Measurements from ENCODE around the gene ZNF442. TPM values are rescaled to one million over a fixed set of nuclear protein-coding genes. Genes with fewer than 3 reads are reported as not detected.
"Not testable (repeated sequence)": the region's sequence is repeated elsewhere in the genome, so short reads cannot be mapped to it uniquely, and the experiment has no call there.

Gene ZNF442
- total and polyA plus RNA-seq, 2 experiments from 2014 or later: 0.71 to 3.6 TPM

- in situ Hi-C loops (cut with MboI): no loop called here
- no peak overlapping the region for H3K4me3 ChIP-seq
Observed at GRCh38 chr19:12325690-12326089, 39.8 kb downstream of the ZNF442 start.

GRCh38 chr19:12318782-12319413, 46.6 kb downstream of the ZNF442 start:
- H4K20me1 ChIP-seq (ENCODE audit: insufficient read depth): no peaks in the 10 kb centered on the region
- no peaks in the 10 kb centered on the region for H3K4me1 ChIP-seq (ENCODE audit: insufficient read depth)
- no peaks in the 10 kb centered on the region for H3K9me2 ChIP-seq (ENCODE audit: insufficient read depth)
- H3K4me2 ChIP-seq (ENCODE audit: unreplicated experiment): no peak overlapping the region
- no peak for DNase-seq
- no peaks in the 10 kb centered on the region for H3F3A ChIP-seq (ENCODE audit: insufficient read depth)
- in situ Hi-C loops (cut with MboI): no loop called here
- WGBS, 2 experiments (ENCODE audit: low coverage in 1 of 2, low lambda C conversion rate in 2 of 2, missing lambda C conversion rate in 2 of 2): 92 to 94% methylated on average over 13 of the region's 13 CpGs
- H2AFZ ChIP-seq: no peak overlapping the region
- no peak overlapping the region for H3K27ac ChIP-seq
- H3K27me3 ChIP-seq (replicated peaks; ENCODE audit: insufficient read depth): no peaks in the 10 kb centered on the region
- no peak overlapping the region for H3K4me3 ChIP-seq
- no peak for TF ChIP-seq EZH2phosphoT487 (IDR thresholded peaks at IDR 0.05; ENCODE audit: insufficient read depth, low read depth)
- TF ChIP-seq EZH2 (IDR thresholded peaks at IDR 0.05; ENCODE audit: insufficient read depth, poor library complexity, severe bottlenecking): no peak
- H3K9ac ChIP-seq: no peak overlapping the region
- no peaks in the 10 kb centered on the region for H3K9me3 ChIP-seq (ENCODE audit: low read depth)
- H3K36me3 ChIP-seq (ENCODE audit: low read depth): peaks cover 47% of the 10 kb centered on the region
- H3K79me2 ChIP-seq (ENCODE audit: insufficient read depth): 0 out of 2 replicates have a peak, but pooled peaks cover under 1% of the 10 kb centered on the region

More at GRCh38 chr19:12325690-12326089, 39.8 kb downstream of the ZNF442 start:
- peaks cover 18% of the 10 kb centered on the region; the same call in 1 of the 2 replicates for H3K36me3 ChIP-seq (ENCODE audit: low read depth)
- no peaks in the 10 kb centered on the region for H4K20me1 ChIP-seq (ENCODE audit: insufficient read depth)
- no peak overlapping the region for H2AFZ ChIP-seq
- no peak overlapping the region for H3K9ac ChIP-seq
- no peak for DNase-seq
- no peaks in the 10 kb centered on the region for H3K9me3 ChIP-seq (ENCODE audit: low read depth)
- no peak overlapping the region for H3K27ac ChIP-seq
- TF ChIP-seq EZH2phosphoT487 (IDR thresholded peaks at IDR 0.05; ENCODE audit: insufficient read depth, low read depth) (no peak), EZH2 (IDR thresholded peaks at IDR 0.05; ENCODE audit: insufficient read depth, poor library complexity, severe bottlenecking) (no peak)
- peaks cover 3% of the 10 kb centered on the region; the same call in 1 of the 2 replicates for H3F3A ChIP-seq (ENCODE audit: insufficient read depth)
- H3K27me3 ChIP-seq (replicated peaks; ENCODE audit: insufficient read depth): no peaks in the 10 kb centered on the region
- no peak overlapping the region for H3K4me2 ChIP-seq (ENCODE audit: unreplicated experiment)
- H3K9me2 ChIP-seq (ENCODE audit: insufficient read depth): no peaks in the 10 kb centered on the region
- peaks cover 49% of the 10 kb centered on the region for H3K79me2 ChIP-seq (ENCODE audit: insufficient read depth)
- no peaks in the 10 kb centered on the region for H3K4me1 ChIP-seq (ENCODE audit: insufficient read depth)

- H3K4me2 ChIP-seq (ENCODE audit: unreplicated experiment): no peak overlapping the region
- H3F3A ChIP-seq (ENCODE audit: insufficient read depth): no peaks in the 10 kb centered on the region
- H3K9ac ChIP-seq: no peak overlapping the region
- H3K9me3 ChIP-seq (ENCODE audit: low read depth): no peaks in the 10 kb centered on the region
- no peaks in the 10 kb centered on the region for H3K9me2 ChIP-seq (ENCODE audit: insufficient read depth)
- no peaks in the 10 kb centered on the region for H4K20me1 ChIP-seq (ENCODE audit: insufficient read depth)
- DNase-seq: no peak
- WGBS, 2 experiments (ENCODE audit: low coverage in 1 of 2, low lambda C conversion rate in 2 of 2, missing lambda C conversion rate in 2 of 2): 85 to 90% methylated on average over 7 of the region's 7 CpGs
- no peak overlapping the region for H3K4me3 ChIP-seq
- H2AFZ ChIP-seq: no peak overlapping the region
- no peak for TF ChIP-seq EZH2 (IDR thresholded peaks at IDR 0.05; ENCODE audit: insufficient read depth, poor library complexity, severe bottlenecking)
- no peak for TF ChIP-seq EZH2phosphoT487 (IDR thresholded peaks at IDR 0.05; ENCODE audit: insufficient read depth, low read depth)
- in situ Hi-C loops (cut with MboI): no loop called here
- peaks cover 18% of the 10 kb centered on the region for H3K36me3 ChIP-seq (ENCODE audit: low read depth)
- H3K79me2 ChIP-seq (ENCODE audit: insufficient read depth): no peaks in the 10 kb centered on the region
- no peaks in the 10 kb centered on the region for H3K4me1 ChIP-seq (ENCODE audit: insufficient read depth)
- H3K27me3 ChIP-seq (replicated peaks; ENCODE audit: insufficient read depth): no peaks in the 10 kb centered on the region
- no peak overlapping the region for H3K27ac ChIP-seq
Observed at GRCh38 chr19:12314553-12314952, 50.9 kb downstream of the ZNF442 start.

GRCh38 chr19:12308891-12309290, 56.6 kb downstream of the ZNF442 start:
- H4K20me1 ChIP-seq (ENCODE audit: insufficient read depth); H3K9me3 ChIP-seq (ENCODE audit: low read depth); in situ Hi-C loops (cut with MboI); H3K79me2 ChIP-seq (ENCODE audit: insufficient read depth); H3K36me3 ChIP-seq (ENCODE audit: low read depth); H2AFZ ChIP-seq; H3K4me1 ChIP-seq (ENCODE audit: insufficient read depth); H3K27me3 ChIP-seq (replicated peaks; ENCODE audit: insufficient read depth); H3K27ac ChIP-seq; H3K9me2 ChIP-seq (ENCODE audit: insufficient read depth); H3K4me3 ChIP-seq; H3K9ac ChIP-seq; H3F3A ChIP-seq (ENCODE audit: insufficient read depth); DNase-seq; H3K4me2 ChIP-seq (ENCODE audit: unreplicated experiment): not testable (repeated sequence)
- WGBS, 2 experiments (ENCODE audit: low coverage in 1 of 2, low lambda C conversion rate in 2 of 2, missing lambda C conversion rate in 2 of 2): 91 to 93% methylated on average over 12 of the region's 12 CpGs

Small RNA genes lying within 50 kb of the gene (small RNA-seq; reads per million reads assigned to genes)
- not detected for gene RPS29P23 (ENCODE audit: low read depth, low replicate concordance)

Other genes with a start within 250 kb of the ZNF442 start
- 5.5 and 5.9 TPM in 2 replicates for gene ZNF20, start 225.3 kb downstream of the ZNF442 start, total RNA-seq (2014; rRNA removed; shearing (Covaris generic))
- gene ZNF20, start 225.3 kb downstream of the ZNF442 start, polyA plus RNA-seq (2016; fragmentation: Nextera tagmentation; extraction: Ambion mirVana): 1.3 and 2.1 TPM in 2 replicates
- gene ZNF625, start 208.9 kb downstream of the ZNF442 start, total RNA-seq (2014; rRNA removed; shearing (Covaris generic)): 3.2 and 7.2 TPM in 2 replicates
- 1.5 and 2.4 TPM in 2 replicates for gene ZNF625, start 208.9 kb downstream of the ZNF442 start, polyA plus RNA-seq (2016; fragmentation: Nextera tagmentation; extraction: Ambion mirVana)
- gene ZNF136, start 202.6 kb downstream of the ZNF442 start, total RNA-seq (2014; rRNA removed; shearing (Covaris generic)): 3.0 and 5.1 TPM in 2 replicates
- 4.6 and 4.8 TPM in 2 replicates for gene ZNF136, start 202.6 kb downstream of the ZNF442 start, polyA plus RNA-seq (2016; fragmentation: Nextera tagmentation; extraction: Ambion mirVana)
- gene ZNF44, start 70.8 kb downstream of the ZNF442 start, total RNA-seq (2014; rRNA removed; shearing (Covaris generic)): 5.5 and 6.1 TPM in 2 replicates
- gene ZNF44, start 70.8 kb downstream of the ZNF442 start, polyA plus RNA-seq (2016; fragmentation: Nextera tagmentation; extraction: Ambion mirVana): 6.4 and 7.2 TPM in 2 replicates
- gene ZNF563, start 32.0 kb downstream of the ZNF442 start, total RNA-seq (2014; rRNA removed; shearing (Covaris generic)): 1.8 and 16.4 TPM in 2 replicates
- 2.6 and 2.8 TPM in 2 replicates for gene ZNF563, start 32.0 kb downstream of the ZNF442 start, polyA plus RNA-seq (2016; fragmentation: Nextera tagmentation; extraction: Ambion mirVana)
- 1.8 and 2.5 TPM in 2 replicates for gene ZNF799, start 35.6 kb upstream of the ZNF442 start, total RNA-seq (2014; rRNA removed; shearing (Covaris generic))
- gene ZNF799, start 35.6 kb upstream of the ZNF442 start, polyA plus RNA-seq (2016; fragmentation: Nextera tagmentation; extraction: Ambion mirVana): 1.8 and 2.2 TPM in 2 replicates
- gene ZNF443, start 75.3 kb upstream of the ZNF442 start, total RNA-seq (2014; rRNA removed; shearing (Covaris generic)): 0.86 and 1.1 TPM in 2 replicates
- gene ZNF443, start 75.3 kb upstream of the ZNF442 start, polyA plus RNA-seq (2016; fragmentation: Nextera tagmentation; extraction: Ambion mirVana): 1.2 and 1.4 TPM in 2 replicates
- gene ZNF709, start 119.1 kb upstream of the ZNF442 start, total RNA-seq (2014; rRNA removed; shearing (Covaris generic)): 2.7 and 4.2 TPM in 2 replicates
- gene ZNF709, start 119.1 kb upstream of the ZNF442 start, polyA plus RNA-seq (2016; fragmentation: Nextera tagmentation; extraction: Ambion mirVana): 1.1 and 1.6 TPM in 2 replicates
- gene ZNF564, start 185.8 kb upstream of the ZNF442 start, total RNA-seq (2014; rRNA removed; shearing (Covaris generic)): 3.7 and 8.3 TPM in 2 replicates
- 5.1 and 5.6 TPM in 2 replicates for gene ZNF564, start 185.8 kb upstream of the ZNF442 start, polyA plus RNA-seq (2016; fragmentation: Nextera tagmentation; extraction: Ambion mirVana)
- 4.0 and 11.8 TPM in 2 replicates for gene ZNF490, start 245.1 kb upstream of the ZNF442 start, total RNA-seq (2014; rRNA removed; shearing (Covaris generic))
- gene ZNF490, start 245.1 kb upstream of the ZNF442 start, polyA plus RNA-seq (2016; fragmentation: Nextera tagmentation; extraction: Ambion mirVana): 2.6 and 2.7 TPM in 2 replicates
- gene ZNF791, start 245.2 kb upstream of the ZNF442 start, total RNA-seq (2014; rRNA removed; shearing (Covaris generic)): 11.6 and 11.9 TPM in 2 replicates
- 12.6 and 14.5 TPM in 2 replicates for gene ZNF791, start 245.2 kb upstream of the ZNF442 start, polyA plus RNA-seq (2016; fragmentation: Nextera tagmentation; extraction: Ambion mirVana)